Measurements from ENCODE around the gene HSBP1L1.

Gene HSBP1L1

GRCh38 chr18:79964330-79965118, at the start of gene HSBP1L1:
TSS of gene HSBP1L1 (plus strand) at chr18:79964643. CDS start at chr18:79964736, 93 bp downstream.
- peak; percentile 57 for DNase-seq

GRCh38 chr18:79915161-79916127, 49.0 kb upstream of the HSBP1L1 start:
- DNase-seq, result no peak

- no peak for DNase-seq
These were observed 48.3 kb upstream of the HSBP1L1 start for GRCh38 chr18:79916128-79916494.

DNA sequence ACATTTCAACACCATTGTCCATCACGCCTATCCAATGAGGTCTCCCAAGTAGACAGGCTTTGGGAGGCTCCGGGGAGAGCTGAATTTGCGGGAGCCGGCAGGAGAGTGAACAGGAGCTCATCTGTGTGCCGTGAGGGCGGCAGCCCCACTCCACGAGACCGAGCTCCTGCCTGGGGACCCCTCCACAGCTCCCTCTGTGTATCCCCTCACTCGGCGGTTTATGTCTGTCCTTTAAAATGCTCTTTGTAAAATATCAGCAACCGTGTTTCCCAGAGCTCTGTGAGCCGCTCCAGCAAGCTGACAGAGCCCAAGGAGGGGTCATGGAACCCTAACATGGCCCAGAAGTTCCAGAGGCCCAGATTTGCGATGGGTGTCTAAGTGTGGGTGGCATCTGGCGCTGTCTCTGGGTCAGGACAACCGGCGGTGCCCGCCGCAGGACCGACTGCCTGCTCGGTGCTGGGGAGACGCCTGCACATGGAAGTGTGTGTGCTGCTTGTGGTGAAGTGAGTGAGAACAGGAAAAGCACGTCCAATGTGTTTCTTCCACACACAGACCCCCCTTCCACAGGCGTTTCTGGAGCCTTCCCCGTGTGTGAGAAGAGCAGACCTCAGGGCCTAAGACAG, 47.8 kb upstream of the HSBP1L1 start:
- DNase-seq, result no peak

GRCh38 chr18:79917169-79917852, 47.1 kb upstream of the HSBP1L1 start:
- no peak for DNase-seq

DNA sequence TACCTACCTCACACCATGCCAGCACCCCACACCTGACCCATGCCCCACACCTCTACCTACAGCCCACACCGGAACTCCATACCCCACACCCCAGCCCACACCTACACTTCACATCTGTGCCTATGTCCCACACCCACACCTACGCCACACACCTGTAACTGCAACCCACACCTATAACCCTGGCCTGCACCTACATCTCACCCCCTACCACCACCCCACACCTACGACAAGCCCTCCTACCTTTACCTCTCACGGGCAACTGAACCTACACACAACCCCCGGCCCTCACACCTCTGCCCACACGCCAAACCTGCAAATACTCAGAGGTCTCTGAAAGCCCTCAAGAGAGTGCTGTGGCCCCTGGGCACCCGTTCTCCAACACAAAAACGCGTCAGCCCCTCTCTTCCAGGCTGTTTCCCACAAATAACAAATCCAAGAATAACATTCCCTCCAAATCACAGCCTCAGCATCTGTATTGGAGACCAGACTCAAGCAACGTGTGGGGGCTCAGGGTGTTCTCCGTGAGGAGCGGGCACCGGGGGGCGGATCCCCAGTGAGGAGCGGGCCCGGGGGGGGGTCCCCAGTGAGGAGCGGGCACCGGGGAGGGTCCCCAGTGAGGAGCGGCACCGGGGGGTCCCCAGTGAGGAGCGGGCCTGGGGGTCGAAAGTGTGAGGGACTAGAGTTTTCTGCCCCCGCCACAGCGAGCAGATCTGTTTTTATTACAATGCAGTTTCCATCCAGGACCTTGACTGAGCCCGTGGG, 46.4 kb upstream of the HSBP1L1 start:
- no peak for DNase-seq

DNA sequence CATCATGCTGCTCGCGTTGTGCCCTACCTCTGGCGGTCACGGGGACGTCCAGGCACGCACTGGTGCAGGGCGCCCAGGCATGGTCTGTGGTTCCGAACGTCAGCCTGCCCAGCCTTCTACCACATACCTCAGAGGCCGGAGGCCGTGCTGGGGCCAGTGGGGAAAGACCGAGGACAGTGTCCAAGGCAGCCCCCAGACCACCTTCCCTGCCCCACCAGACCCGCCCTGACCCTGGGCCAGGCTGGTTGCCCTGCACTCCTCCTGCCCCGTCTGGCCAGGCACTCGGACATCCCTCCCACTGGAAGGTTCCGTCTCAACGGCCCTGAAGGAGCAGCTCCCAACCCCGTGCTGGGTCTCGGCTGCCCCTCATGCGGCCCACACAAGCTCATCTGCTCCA, 45.8 kb upstream of the HSBP1L1 start:
- DNase-seq, result no peak

DNA sequence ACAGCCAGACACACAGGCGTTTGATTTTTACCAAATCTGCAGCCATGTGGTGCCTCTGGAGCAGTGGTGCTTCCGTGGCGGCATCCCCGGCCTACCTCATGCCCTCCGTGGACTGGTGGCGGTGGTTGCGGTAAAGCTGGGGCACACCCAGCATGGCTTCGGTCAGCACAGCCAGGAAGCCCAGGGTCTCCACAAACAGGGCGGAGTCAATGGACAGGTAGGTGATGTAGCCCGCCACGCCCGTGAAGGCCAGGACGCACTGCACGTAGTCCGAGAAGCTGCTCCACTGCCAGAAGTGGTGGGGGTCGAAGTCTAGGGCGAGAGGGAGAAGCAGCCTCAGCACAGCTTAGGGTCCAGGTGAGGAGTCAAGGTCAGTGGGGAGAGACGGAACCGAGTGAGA, 45.4 kb upstream of the HSBP1L1 start:
- DNase-seq, result no peak

DNA sequence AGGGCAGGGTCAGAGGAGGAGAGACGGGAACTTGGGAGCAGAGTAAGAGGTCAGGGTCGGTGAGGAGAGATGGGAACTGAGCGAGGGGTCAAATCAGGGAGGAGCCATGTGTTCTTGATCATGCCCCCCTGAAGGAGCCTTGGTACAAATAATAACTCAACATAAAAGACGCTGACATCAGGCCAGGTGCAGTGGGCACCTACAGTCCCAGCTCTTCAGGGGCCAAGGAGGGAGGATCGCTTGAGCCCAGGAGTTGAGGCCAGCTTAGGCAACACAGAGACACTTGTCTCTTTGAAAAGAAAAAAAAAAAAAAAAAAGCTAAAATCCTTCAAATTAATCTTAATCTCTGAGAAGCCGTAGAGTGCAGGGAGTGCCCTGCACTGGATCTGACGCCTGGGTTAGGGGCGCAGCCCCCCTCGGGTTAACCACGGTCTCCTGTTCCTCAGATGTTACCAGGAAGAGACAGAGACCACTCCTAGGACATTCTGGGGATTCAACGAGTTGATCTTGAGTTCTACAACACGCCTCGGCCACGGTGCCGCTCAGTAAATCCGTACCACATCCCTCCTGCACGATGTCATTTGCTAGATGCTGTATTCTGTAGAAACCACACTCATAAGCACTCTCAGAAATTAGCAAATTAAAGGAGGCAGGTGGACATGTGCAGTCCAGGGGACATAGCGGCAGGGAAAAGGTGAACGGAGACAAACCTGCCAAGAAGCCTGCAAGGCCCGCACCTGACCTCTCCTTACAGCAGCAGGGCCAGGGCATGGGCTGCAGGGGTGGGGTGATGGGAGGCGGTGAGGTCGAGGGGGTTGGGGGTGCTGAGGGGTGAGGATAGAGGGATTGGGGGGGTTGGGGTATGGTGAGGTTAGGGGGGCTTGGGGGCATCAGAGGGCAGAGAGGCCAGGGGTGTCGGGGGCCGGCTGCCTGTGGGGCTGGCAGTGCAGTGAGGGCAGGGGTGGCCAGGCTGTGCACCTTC, 42.2 kb upstream of the HSBP1L1 start:
- no peak for DNase-seq

- DNase-seq, result no peak
These were observed 41.5 kb upstream of the HSBP1L1 start for GRCh38 chr18:79922971-79923411.

DNA sequence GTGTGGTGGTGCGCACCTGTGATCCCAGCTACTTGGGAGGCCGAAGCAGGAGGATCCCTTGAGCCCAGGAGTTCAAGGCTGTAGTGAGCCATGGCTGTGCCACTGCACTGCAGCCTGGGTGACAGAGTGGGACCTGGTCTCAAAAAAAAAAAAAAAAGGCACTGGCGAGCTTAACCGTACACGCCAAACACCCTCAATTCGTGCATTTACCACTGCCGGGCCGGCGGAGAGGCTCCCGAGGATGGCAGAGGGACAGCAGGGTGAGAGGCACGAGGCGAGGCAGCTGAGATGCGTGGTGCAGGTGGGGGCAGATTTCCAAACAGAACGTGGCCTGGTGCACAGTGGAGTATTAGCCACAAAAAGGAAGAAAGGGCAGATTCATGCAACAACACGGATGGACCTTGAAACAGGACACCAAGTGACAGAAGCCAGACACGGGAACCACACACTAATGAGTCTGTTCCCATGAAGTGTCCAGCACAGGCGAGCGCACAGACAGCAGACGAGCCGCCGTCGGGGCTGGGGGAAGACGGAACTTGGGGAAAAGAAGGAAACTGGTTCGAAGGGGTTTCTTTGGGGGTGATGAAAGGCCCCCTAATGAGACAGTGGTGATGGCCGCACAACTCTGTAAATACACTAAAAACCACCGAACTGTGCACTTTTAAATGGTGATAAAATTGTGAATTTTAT, 40.4 kb upstream of the HSBP1L1 start:
- DNase-seq, result no peak

DNA sequence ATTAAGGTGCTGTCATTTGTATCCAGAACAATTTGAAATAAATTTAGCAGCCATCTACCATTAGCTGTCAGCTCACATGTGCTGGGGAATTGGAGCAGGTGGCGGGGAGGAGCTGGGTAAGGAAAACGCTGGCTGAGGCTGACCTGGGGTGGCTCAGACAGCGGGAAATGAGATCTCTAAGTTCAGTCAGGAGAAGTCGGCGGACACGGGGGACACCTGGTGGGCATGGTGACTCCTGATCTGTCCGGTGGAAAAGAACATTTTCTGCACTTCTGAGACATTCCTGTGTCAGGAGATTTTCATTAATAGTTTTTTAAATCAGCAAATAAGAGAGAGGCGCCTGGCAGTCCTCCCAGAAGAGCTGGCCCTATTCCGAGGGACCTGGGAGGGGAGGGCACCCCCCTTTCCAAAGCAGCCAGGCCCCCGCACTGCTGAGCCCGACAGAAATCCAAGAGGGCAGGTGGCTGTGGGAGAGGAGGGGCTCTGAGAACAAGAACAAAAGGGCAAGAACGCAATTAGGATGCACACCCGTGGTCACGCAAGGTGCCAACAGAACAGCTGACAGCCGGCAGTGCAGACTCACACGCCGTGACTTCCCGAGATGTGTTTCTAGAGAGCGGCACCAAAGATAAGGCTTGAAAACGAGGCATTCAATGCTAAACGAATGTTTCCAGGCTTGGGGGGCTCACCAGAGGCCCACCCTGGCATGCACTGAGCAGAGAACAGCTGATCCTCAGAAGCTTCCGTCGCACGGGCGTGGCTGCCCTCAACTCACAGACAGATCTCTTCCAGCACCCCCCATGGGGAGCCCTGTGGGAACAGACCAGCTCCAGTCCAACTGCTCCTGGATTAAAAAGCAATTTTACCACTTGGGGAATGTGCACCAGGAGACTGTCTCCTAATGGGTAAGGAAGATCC, 39.4 kb upstream of the HSBP1L1 start:
- no peak for DNase-seq

DNA sequence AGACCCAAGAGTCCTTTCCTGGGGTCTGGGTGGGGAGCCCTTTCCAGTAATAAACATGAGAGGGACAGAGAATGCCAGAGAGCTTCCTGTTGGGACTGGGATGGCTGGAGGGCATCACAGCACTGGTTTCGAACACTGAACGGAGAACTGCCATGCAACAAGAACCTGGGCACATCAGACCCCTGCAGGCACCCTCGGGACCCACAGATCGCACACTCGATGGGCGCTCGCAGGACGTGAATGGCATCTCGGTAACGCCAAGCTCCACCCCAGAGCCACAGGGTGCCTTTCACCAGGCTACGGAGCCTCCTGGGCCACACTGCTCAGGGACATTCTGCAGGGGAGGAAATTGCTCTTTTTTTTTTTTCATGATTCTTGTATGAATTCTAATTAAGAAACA, 38.1 kb upstream of the HSBP1L1 start:
- no peak for DNase-seq

DNA sequence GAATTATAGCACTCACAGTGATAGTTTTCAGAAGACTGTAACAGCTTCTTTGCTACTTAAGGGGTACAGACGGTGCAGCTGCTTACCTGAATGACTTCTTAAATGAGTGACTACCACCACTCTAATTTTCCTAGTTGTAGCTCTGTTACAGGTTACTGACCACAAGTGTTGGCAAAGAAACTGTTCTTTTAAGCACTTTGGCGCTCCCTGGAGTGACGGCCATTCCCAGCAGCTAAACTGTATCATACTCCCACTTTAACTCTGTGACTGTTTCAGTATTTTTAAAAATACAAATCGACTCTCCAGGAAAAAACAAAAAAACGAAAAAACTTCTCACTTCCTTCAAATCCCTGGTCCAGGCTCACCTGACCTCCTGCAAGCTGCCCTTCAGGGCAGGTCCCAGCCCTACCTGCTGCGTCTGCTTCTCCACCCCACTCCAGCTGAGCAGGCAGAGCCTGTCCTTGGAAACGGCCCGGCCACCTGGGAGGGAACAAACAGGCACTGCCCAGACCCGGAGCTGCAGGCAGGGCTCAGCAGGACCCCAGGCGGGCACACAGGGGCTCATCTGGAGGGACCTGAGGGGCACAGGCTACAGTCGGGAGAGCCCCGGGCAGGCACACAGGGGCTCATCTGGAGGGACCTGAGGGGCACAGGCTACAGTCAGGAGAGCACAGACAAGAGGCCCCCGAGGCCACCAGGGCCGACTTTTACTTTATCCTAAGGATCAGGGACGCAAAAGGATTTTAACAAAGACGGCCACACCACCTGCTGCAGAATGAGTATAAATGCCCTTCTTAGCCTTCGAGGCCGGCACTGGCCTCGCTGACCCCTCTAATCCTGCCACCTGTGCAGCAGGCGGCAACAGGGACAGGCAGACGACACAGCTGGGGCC, 37.5 kb upstream of the HSBP1L1 start:
- DNase-seq, result no peak

DNA sequence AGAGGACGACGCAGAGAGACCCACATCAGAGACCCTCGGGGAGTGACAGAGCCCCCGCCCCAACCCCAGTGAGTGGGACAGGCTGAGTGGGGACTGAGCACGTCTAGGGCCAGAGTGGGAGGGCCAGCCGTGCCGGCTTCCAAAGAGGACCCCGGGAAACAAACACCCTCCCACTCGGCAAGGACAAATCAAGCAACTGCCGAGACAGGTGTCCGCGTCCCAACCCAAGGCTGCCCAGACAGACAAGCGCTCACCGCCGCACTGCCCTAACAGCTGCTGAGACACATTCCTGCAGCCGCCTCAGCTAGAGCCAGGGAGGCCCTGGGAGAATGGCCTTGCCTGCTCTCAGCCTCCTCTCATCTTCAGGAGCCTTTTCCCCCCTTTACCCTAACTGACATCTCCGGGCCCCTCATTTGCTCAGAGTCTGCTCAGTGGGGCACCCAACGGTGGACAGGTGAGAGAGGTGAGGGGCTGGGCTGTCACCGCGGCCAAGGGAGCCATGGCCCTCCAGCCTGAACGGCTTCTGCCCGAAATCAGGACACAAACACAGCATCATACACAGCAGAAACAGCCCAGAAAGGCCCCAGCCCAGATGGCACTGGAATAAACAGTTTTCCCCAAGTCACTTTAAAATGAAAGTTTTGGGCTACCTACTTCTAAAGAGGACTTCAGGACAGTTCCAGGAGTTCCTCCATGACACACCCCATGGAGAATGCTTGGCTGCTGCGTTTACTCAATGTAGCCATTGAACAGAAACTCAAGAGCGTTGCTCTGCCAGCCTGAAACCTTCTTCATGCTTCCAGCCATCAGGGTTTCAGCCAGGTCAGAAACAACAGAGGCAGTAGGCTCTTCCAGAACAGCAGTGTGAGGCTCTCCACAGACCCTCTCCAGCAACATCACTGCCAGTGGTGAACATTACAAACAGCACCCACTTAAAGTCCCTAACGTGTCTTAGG, 36.6 kb upstream of the HSBP1L1 start:
- DNase-seq, result no peak

DNA sequence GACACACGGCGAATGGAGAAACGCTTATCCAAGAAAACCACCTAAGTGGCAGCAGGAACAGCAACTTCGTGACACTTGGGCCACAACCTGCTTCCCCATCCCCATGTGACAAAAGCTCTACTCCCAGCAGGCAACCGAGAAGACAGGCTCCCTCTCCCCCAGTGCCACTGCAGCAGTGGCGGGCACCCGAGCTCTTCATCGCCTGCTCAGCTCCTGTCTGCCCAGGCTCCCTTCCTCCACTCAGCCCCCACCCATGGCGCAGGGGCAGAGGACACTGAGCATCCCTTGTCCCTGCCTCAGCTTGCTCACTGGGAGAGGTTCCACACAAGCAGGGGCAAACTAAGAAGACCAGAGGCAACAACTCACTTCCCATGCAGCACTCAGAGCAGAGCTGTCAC, 35.9 kb upstream of the HSBP1L1 start:
- DNase-seq, result no peak
